HuH-7.5 (cell line): ENCODE data around the gene CDCP1.
"Not testable (repeated sequence)": the region's sequence is repeated elsewhere in the genome, so short reads cannot be mapped to it uniquely, and the experiment has no call there.

ENCODE experiments used
- DNase-seq: peaks from one replicate; pipeline ENCODE4 v3.0.0; 2011; ENCODE audit warnings: low spot score

The CDCP1 gene

GRCh38 chr3:45171283-45171682 is 25.1 kb upstream of the CDCP1 start:
- DNase-seq, result no peak

- DNase-seq, result no peak
Measured at GRCh38 chr3:45170096-45170495, 23.9 kb upstream of the CDCP1 start.

- DNase-seq, result no peak
Measured at GRCh38 chr3:45169125-45169904, 23.1 kb upstream of the CDCP1 start.

- DNase-seq, result no peak
Measured at GRCh38 chr3:45168451-45168850, 22.3 kb upstream of the CDCP1 start.

GRCh38 chr3:45167011-45167911 is 21.1 kb upstream of the CDCP1 start:
- DNase-seq, result peak; percentile 70

- DNase-seq, result no peak
Measured at GRCh38 chr3:45166321-45166879, 20.2 kb upstream of the CDCP1 start.

GRCh38 chr3:45165497-45166283 is 19.5 kb upstream of the CDCP1 start:
- no peak for DNase-seq

GRCh38 chr3:45164056-45164455 is 17.9 kb upstream of the CDCP1 start:
- DNase-seq, result no peak

- no peak for DNase-seq
Measured at GRCh38 chr3:45163481-45163880, 17.3 kb upstream of the CDCP1 start.

GRCh38 chr3:45154641-45155147 is 8.5 kb upstream of the CDCP1 start:
- no peak for DNase-seq

- DNase-seq, result no peak
Measured at GRCh38 chr3:45153658-45154437, 7.7 kb upstream of the CDCP1 start.

- no peak for DNase-seq
Measured at GRCh38 chr3:45152307-45152706, 6.1 kb upstream of the CDCP1 start.

GRCh38 chr3:45151100-45151499 is 4.9 kb upstream of the CDCP1 start:
- DNase-seq, result no peak

- DNase-seq, result no peak
Measured at GRCh38 chr3:45148921-45149320, 2.7 kb upstream of the CDCP1 start.

GRCh38 chr3:45145223-45145622 is 955 bp downstream of the CDCP1 start:
- no peak for DNase-seq

- no peak for DNase-seq
Measured at GRCh38 chr3:45143673-45144671, 2.2 kb downstream of the CDCP1 start.

- DNase-seq, result not testable (repeated sequence)
Measured at GRCh38 chr3:45140770-45141155, 5.4 kb downstream of the CDCP1 start.

GRCh38 chr3:45140141-45140769 is 5.9 kb downstream of the CDCP1 start:
- DNase-seq, result no peak
